HG02943 (cell line): ENCODE measurements around the gene KIAA1549.
"Not testable (repeated sequence)": the region's sequence is repeated elsewhere in the genome, so short reads cannot be mapped to it uniquely, and the experiment has no call there.

ENCODE experiments used
- ATAC-seq: cut with Tn5 transposase; IDR thresholded peaks from one replicate; pipeline ENCODE4 v1.9.1; 2021; ENCODE audit warnings: mild to moderate bottlenecking, low read depth, moderate library complexity; ENCODE audit not compliant: unreplicated experiment

Gene KIAA1549

DNA sequence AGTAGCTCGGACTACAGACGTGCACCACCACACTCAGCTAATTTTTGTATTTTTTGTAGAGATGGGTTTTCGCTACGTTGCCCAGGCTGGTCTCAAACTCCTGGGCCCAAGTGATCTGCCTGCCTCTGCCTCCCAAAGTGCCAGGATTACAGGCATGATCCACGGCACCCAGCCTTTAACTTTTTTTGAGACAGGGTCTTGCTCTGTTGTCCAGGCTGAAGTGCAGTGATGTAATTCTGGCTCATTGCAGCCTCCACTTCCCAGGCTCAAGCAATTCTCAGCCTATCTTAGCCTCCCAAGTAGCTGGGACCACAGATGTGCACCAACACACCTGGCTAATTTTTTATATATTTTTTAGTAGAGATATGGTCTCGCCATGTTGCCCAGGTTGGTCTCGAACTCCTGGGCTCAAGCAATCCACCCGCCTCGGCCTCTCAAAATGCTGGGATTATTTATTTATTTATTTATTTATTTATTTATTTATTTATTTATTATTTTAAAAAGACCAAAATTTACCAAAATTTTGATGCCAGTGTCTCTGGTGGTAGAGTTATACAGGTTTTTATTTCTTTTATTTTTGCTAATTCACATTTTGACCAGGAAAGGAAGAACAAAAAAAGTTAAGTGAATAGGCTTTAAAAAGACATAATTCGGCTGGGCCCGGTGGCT is 158.2 kb downstream of the KIAA1549 start:
- no peak for ATAC-seq

DNA sequence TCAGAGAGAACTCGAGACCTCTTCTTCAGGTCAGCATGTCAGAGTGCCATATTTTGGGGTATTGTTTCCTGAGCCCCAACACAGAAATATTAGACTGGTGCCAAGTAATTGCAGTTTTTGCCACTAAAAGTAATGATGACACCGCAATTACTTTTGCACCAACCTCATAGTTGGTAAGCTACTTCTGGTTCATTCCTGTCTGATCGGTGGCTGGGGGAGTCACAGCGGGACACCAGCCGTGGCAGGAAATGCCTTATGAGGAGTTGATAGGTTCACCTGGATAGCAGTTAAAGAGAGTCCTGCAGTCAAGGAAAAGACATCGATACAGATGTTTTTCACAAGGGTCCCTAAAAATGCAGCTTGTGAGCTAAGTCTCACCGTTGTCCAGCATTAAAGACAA is 159.3 kb downstream of the KIAA1549 start:
- no peak for ATAC-seq

DNA sequence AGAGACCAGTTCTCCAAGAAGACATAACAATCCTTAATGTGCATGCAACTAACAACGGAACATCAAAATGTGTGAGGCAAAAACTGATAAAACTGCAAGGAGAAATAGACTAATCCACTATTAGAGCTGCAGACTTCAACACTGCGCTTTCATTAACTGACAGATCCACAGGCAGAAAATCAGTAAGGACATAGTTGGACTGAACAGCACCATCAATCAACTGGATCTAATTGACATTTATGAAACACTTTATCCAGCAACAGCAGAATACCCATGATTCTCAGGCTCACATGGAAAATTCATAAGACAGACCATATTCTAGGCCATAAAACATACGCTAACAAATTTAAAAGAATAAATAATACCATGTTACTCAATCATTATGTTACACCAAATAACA is 161.6 kb downstream of the KIAA1549 start:
- no peak for ATAC-seq

DNA sequence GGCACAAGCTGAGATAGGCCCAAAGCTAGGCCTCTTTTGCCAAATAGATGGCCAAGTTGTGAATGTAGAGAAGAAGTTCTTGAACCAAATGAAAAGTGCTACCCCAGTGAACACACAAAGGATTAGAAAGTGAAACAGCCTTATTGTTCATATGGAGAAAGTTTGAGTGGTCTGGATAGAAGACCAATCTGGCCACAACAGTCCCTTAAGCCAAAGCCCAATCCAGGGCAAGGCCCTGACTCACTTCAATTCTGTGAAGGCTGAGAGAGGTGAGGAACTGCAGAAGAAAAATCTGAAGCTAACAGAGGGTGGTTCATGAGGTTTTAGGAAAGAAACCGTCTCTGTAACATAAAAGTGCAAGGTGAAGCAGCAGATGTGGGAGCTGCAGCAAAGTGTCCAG is 164.5 kb downstream of the KIAA1549 start:
- ATAC-seq: no peak

DNA sequence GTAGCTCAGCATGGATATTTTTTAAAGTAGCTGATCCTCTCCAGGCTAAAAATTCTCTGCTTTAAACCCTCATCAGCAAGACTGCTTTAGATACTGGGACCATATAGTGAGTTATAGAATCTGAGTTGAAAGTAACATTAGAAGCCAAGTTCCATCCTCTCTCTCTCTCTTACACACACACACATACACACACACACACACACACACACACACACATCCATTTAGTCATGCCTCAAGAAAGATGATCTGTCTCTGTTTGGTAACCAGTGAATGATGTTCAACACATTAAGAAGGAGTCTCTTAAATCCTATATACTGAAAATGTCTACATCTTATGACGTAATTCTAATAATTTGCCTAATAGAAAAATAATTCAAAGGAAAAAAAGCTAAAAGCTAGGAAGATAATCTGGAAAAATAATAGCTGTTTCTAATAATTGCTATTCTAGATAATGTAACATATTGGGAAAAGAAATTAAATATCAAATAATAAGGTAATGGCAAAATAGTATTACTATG is 166.3 kb downstream of the KIAA1549 start:
- no peak for ATAC-seq

DNA sequence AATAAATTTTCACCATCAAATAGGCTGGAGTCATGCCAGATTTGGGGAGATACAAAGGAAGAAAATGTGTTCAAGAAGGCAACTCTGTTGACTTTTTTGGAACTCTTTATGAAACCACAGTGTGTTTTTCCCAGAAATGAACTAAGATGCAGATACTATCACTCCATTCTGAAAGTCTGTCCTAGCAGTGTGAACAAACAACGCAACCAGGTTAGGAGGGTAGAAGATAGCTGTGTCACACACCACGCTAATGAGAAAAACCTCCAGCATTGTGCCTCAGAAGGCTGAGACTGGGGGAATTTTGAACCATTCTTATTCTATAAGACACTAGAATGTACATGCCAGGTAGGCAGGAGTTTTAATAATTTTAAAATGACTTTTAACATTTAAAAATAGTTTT is 167.2 kb downstream of the KIAA1549 start:
- ATAC-seq: no peak

DNA sequence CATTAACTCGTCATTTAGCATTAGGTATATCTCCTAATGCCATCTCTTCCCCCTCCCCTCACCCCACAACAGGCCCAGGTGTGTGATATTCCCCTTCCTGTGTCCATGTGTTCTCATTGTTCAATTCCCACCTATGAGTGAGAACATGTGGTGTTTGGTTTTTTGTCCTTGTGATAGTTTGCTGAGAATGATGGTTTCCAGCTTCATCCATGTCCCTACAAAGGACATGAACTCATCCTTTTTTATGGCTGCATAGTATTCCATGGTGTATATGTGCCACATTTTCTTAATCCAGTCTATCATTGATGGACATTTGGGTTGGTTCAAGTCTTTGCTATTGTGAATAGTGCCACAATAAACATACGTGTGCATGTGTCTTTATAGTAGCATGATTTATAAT is 169.9 kb downstream of the KIAA1549 start:
- not testable (repeated sequence) for ATAC-seq

DNA sequence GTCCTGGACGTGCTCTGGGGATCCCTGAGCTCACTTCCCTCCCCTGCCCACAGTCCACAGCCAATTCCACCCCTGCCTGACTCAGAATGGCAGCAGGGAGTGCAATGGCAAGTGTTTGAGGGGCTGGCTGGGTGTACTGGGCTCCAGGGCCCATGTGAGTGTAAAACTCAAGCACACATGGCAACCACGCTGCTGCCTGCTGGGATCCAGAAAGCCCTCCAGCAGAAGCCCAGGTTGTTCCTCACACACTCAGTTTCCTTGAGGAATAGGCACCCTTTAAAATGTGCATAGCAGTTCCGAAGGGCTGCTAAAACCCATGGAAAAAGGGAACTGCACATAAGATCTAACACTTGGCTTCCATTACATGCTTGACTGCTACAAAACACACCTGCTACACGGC is 171.8 kb downstream of the KIAA1549 start:
- no peak for ATAC-seq

DNA sequence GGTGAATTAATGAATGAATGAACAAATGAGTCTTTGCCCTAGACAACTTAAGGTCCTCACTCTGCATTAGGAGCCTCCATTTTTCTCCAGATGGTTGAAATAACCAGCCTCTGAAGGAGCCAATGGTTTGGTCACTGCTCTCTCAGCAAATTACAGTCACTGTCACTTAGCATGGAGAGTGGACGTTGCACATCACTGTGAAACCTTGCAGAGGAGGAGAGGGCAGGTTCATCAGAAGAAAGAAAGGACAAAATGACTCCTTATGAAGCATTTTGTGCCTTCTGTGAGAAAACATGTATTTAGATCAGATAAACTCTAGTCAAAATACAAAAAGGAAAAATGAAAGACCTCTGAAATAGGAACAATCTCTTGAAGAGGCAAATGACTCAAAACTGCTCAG is 176.6 kb downstream of the KIAA1549 start:
- ATAC-seq: no peak

DNA sequence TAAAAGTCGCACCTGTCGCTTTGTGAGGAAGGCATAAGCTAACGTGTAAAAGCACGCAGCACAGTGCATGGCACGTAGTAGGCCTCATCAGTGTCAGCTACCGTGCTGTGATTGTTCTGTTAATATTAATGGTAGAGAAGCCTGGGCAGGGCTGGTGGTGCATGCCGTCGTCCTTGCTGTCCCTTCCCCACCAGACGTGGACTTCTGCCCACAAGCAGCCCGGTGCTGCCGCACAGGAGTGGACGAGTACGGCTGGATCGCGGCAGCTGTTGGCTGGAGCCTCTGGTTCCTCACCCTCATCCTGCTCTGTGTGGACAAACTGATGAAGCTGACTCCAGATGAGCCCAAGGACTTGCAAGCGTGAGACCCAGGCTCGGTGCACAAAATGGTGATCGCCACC is 178.5 kb downstream of the KIAA1549 start:
- no peak for ATAC-seq

DNA sequence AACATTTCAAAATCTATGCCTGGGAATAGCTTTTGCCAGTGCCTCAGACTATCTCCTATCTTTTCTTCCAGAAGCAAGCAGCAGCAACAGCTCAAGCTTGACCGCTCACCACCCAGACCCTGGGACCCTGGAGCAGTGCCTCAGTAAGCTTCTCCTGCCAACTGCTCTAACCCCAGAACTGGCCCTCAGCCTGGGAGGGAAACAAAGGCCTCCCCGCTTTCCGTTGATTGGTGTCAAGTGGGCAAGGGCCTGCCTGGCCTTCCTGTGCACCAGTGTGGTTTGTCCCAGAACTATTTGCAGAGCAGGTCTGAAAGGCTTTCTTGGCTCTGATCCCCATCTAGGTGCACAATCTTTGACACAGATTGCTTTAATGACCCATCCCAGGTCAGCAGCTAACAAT is 179.9 kb downstream of the KIAA1549 start:
- ATAC-seq: no peak

DNA sequence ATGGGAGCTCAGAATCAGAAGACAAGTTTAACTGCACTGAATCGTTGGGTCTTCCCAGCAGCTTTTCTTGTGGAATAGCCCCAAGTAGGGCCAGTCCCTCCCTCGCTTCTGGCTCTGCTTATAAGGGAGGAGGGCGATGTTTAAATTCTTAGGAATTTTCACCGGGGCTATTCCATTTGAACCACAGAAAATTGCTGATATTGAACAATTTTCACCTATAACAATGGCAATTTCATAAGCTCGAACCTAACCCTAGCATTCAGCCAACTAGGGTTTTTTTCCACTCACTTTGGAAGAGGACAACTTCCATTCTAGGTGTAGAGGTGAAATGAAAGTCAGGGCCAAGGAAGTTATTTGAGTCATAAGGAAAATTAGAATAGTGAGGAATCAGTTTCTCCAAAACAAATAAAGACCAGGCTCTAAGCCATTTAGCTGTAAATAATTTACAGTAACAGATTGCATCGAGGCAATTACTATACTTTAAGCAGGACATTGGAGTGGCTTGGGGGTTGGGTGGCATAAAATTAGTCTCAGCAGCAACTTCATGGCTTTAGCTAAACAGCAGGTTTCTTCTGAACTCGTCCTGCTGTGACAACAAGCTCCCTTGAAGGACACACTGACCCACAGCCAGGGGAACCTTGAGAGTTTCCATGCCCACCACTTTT is 181.7 kb downstream of the KIAA1549 start:
- no peak for ATAC-seq

DNA sequence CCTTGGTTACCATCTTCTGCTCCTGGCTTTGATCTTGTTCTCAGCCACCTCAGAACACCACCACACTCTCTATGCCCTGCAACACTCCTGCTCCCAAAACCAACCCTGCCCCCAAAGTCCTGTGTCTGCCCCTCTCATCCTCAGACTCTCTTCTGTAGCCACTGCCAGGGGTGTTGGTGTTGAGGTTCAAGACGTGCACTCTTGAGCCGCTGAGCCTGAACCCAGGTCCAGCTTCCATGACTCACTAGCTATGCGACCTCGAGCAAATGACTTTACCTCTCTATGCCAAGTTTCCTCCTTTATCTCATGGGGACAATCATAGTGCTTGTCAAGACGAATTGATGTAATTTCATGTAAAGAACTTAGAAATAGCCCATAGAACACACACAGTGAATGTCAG is 182.4 kb downstream of the KIAA1549 start:
- ATAC-seq: no peak

DNA sequence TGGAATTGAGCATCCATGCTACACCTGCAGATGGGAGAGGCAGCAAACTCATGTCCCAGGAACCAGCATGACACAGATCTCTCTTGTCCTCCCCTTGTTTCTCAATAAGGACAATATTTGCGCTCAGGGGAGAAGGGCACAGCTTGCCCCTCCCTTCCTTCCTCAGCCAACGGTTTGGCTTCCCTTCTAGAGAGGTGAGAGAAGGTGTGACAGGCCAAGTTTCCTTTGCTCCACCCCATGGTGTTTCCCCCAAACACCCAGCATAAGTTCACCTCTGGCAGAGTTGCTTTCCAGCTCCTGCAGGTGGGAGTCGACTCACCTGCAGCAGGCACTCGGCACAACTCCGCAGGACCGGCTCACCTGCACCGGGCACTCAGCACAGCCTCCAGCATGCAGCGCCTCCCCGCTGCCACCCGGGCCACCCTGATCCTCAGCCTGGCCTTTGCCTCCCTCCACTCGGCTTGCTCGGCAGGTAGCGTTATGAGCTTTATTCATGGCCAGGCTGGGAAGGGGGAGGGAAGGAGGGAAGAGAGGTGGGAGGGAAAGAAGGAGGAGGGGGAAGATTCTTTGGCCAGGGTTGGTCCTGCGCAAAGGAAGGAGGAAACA is 183.4 kb downstream of the KIAA1549 start, which contains the start of the genes ATP6V0A4 and TMEM213:
ATP6V0A4 (minus strand) TSS at position 482 of the 606 bp plus-strand sequence. CDS start 26,949 bp downstream, outside the sequence.
TMEM213 (plus strand) TSS at position 280 of the 606 bp plus-strand sequence; CDS start at position 391, 111 bp downstream.
- no peak for ATAC-seq

DNA sequence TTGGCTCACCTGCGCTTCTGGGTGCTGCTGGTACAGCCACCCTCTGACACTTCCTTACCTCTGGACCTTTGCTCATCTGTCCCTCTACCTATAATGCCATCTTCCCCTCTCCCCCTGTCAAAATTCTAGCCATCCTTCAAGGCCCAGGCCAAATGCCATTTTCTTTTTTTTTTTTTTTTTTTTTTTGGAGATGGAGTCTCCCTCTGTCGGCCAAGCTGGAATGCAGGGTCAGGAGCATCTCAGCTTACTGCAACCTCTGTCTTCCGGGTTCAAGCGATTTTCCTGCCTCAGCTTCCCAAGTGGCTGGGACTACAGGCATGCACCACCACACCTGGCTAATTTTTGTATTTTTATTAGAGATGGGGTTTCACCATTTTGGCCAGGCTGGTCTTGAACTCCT is 184.1 kb downstream of the KIAA1549 start:
- ATAC-seq: not testable (repeated sequence)

DNA sequence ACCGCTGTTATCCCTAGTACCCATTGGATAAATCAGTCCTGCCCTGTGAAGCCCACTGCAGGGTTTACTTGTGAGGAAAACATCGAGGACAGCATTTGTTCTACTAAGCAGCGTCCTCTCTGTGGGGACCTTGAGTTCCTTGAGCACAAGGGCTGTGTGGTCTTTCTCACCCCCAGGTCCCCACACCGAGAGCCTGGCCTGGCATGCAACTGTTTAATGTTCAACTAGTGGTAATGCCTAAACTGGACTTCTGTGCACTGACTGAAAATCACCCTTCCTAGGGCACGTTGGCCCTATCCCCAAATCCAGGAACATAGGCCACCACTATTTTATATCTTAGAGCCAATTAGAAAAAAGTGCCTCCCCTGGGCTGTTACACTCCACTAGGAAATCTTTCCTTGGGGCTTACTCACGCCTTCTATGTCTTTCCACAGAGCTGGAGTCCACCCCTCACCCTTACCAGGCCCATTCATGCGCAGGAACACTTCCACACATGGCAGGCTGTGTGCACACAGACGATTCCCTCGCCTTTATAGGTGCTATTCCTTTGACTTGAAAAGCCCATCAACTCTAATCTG is 185.1 kb downstream of the KIAA1549 start:
- no peak for ATAC-seq

DNA sequence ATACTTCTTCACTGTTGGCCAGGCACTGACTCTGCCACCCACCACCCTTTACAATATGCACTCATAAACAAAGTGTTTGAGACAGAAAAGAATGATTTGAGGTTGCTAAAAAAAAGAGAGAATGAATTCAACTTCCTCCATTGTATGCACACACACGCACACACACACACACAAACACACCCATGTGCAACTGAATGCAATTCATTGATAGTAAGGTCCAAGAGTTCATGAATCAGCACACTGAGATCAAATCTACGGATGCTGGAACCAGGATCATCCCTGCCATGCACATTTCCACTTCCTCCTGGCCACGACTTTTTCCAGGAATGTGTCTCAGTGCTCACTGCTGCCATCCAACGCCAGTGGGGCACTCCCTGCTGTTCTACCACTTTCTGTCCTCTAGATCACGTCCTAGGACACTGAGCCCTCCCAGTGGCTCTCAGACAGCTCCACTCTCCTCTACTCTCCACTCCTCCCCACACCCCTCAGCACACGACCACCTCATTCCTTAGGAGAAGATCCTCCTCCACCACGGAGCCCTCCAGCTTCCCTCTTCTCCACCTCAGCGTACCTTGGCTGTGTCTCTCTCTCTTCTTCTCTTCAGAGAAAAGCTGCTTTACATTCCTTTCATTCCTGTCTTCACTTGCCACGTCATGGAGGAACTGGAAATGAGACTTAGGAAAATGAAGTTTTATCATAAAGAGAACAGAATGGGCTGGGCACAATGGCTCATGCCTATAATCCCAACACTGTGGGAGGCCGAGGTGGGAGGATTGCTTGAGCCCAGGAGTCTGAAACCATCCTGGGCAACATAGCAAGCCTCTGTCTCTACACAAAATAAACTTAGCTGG is 195.4 kb downstream of the KIAA1549 start:
- no peak for ATAC-seq

DNA sequence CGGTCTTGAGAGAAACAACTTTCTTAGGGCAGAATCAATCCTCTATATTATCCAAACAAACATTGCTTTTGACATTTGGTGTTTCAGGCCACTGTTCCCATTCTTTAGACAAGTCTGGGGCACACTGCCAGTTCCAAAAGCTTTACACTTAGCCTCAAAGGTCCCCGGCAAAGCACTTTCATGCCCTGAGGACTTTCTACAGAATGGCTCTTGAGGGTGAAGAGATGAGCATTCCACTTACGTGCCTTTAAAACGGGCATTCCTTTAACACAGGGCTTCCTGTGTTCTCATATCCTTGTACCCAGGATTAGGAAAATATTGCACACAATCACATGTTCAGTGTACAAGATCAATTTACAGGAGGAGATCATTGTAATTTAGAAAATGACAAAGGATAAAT is 196.5 kb downstream of the KIAA1549 start:
- no peak for ATAC-seq
